ENCODE data around the gene SERPINB13.

Gene SERPINB13

DNA sequence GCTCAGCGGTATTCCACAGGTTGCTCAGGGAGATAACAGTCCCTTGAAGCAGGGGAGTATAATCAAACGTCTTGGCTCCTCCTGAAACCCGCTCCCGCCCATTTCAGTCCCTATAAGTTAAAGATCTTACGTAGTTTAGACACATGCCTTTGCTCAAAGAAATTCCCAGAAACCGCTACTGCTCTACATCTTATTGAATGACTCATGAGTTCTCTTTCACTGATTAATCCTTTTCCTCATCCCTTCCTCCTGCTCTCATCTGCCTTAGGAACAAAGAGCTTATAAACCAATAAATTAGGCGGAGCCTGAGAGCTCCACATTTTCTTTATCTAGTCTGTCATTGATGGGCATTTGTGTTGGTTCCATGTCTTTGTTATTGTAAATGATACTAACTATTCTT lies 61.1 kb downstream of the SERPINB13 start:
- no peak for DNase-seq (ENCODE audit: low spot score)
- TF ChIP-seq, protein P1, sequence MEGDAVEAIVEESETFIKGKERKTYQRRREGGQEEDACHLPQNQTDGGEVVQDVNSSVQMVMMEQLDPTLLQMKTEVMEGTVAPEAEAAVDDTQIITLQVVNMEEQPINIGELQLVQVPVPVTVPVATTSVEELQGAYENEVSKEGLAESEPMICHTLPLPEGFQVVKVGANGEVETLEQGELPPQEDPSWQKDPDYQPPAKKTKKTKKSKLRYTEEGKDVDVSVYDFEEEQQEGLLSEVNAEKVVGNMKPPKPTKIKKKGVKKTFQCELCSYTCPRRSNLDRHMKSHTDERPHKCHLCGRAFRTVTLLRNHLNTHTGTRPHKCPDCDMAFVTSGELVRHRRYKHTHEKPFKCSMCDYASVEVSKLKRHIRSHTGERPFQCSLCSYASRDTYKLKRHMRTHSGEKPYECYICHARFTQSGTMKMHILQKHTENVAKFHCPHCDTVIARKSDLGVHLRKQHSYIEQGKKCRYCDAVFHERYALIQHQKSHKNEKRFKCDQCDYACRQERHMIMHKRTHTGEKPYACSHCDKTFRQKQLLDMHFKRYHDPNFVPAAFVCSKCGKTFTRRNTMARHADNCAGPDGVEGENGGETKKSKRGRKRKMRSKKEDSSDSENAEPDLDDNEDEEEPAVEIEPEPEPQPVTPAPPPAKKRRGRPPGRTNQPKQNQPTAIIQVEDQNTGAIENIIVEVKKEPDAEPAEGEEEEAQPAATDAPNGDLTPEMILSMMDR (IDR thresholded peaks at IDR 0.05; ENCODE audit: extremely low read depth, missing control alignments): no peak
